Activated T-helper 17 cell treated with anti-CD3 and anti-CD28 coated beads, Interleukin-2, amount 50 U/mL, for 72 hours (primary cell): Measurements from ENCODE around the gene ZNF148. TPM values are rescaled to one million over a fixed set of nuclear protein-coding genes. Genes with fewer than 3 reads are reported as not detected.

ENCODE experiments used
- ATAC-seq: fragments of 150-1000 bp; cut with Tn5 transposase; replicated peaks from 2 replicates; pipeline ENCODE4 v1.10.0; 2021; ENCODE audit warnings: mild to moderate bottlenecking, moderate library complexity
- H3K27ac Mint-ChIP-seq: one replicate; pipeline ENCODE4 v1.8.0; 2022; ENCODE audit warnings: mixed read lengths
- H3K27me3 Mint-ChIP-seq: one replicate; pipeline ENCODE4 v1.8.0; 2022; ENCODE audit warnings: mixed read lengths
- H3K36me3 Mint-ChIP-seq: one replicate; pipeline ENCODE4 v1.8.0; 2022; ENCODE audit warnings: low read depth, mild to moderate bottlenecking, mixed read lengths
- H3K4me1 Mint-ChIP-seq: one replicate; pipeline ENCODE4 v1.8.0; 2022; ENCODE audit warnings: mixed read lengths
- H3K4me3 Mint-ChIP-seq: one replicate; pipeline ENCODE4 v1.8.0; 2022; ENCODE audit warnings: mild to moderate bottlenecking, mixed read lengths
- H3K9me3 Mint-ChIP-seq: one replicate; pipeline ENCODE4 v1.8.0; 2022; ENCODE audit warnings: mixed read lengths
- total RNA-seq, 2 donors: library from RNA; stranded (reverse); gene quantifications; one replicate each; pipeline ENCODE4 v1.2.3, GENCODE V29; 2022

Gene ZNF148
- total RNA-seq, 2 donors from 2014 or later = 38.1 to 60.2 TPM

GRCh38 chr3:125202197-125202596 is 172.9 kb downstream of the ZNF148 start:
- Mint-ChIP-seq H3K36me3 (no peaks in the 10 kb centered on the region), H3K27ac (no peak overlapping the region), H3K27me3 (peaks cover 19% of the 10 kb centered on the region), H3K4me1 (no peaks in the 10 kb centered on the region), H3K4me3 (no peak overlapping the region), H3K9me3 (peaks cover 3% of the 10 kb centered on the region)
- no peak for ATAC-seq

GRCh38 chr3:125200731-125201139 is 174.4 kb downstream of the ZNF148 start:
- Mint-ChIP-seq H3K9me3 (peaks cover 3% of the 10 kb centered on the region), H3K27me3 (peaks cover 17% of the 10 kb centered on the region), H3K36me3 (no peaks in the 10 kb centered on the region), H3K4me1 (no peaks in the 10 kb centered on the region), H3K4me3 (no peak overlapping the region), H3K27ac (no peak overlapping the region)
- ATAC-seq = peak; percentile 86

GRCh38 chr3:125194849-125195601 is 180.1 kb downstream of the ZNF148 start:
- peaks cover 18% of the 10 kb centered on the region for H3K27me3 Mint-ChIP-seq
- no peak overlapping the region for H3K27ac Mint-ChIP-seq
- no peaks in the 10 kb centered on the region for H3K36me3 Mint-ChIP-seq
- peak; percentile 86 for ATAC-seq
- no peaks in the 10 kb centered on the region for H3K4me1 Mint-ChIP-seq
- H3K9me3 Mint-ChIP-seq = no peaks in the 10 kb centered on the region
- no peak overlapping the region for H3K4me3 Mint-ChIP-seq

GRCh38 chr3:125194061-125194848 is 180.9 kb downstream of the ZNF148 start:
- H3K27me3 Mint-ChIP-seq = peaks cover 18% of the 10 kb centered on the region
- ATAC-seq = no peak
- H3K4me3 Mint-ChIP-seq = no peak overlapping the region
- no peaks in the 10 kb centered on the region for H3K36me3 Mint-ChIP-seq
- no peak overlapping the region for H3K27ac Mint-ChIP-seq
- H3K9me3 Mint-ChIP-seq = no peaks in the 10 kb centered on the region
- no peaks in the 10 kb centered on the region for H3K4me1 Mint-ChIP-seq

- H3K4me1 Mint-ChIP-seq = no peaks in the 10 kb centered on the region
Measured at GRCh38 chr3:125192190-125193035, 182.7 kb downstream of the ZNF148 start.

GRCh38 chr3:125191730-125192129 is 183.4 kb downstream of the ZNF148 start:
- Mint-ChIP-seq H3K36me3 (no peaks in the 10 kb centered on the region), H3K9me3 (no peaks in the 10 kb centered on the region), H3K27me3 (peaks cover 13% of the 10 kb centered on the region), H3K4me1 (no peaks in the 10 kb centered on the region), H3K27ac (no peak overlapping the region), H3K4me3 (no peak overlapping the region)
- peak; percentile 36 for ATAC-seq

More at GRCh38 chr3:125192190-125193035, 182.7 kb downstream of the ZNF148 start:
- Mint-ChIP-seq H3K27ac (no peak overlapping the region), H3K4me3 (no peak overlapping the region), H3K36me3 (no peaks in the 10 kb centered on the region), H3K9me3 (no peaks in the 10 kb centered on the region), H3K27me3 (peaks cover 15% of the 10 kb centered on the region)
- ATAC-seq = no peak

GRCh38 chr3:125191256-125191655 is 183.9 kb downstream of the ZNF148 start:
- Mint-ChIP-seq H3K36me3 (no peaks in the 10 kb centered on the region), H3K27ac (no peak overlapping the region), H3K4me1 (no peaks in the 10 kb centered on the region), H3K9me3 (no peaks in the 10 kb centered on the region), H3K27me3 (peaks cover 11% of the 10 kb centered on the region), H3K4me3 (no peak overlapping the region)
- no peak for ATAC-seq

GRCh38 chr3:125190786-125191185 is 184.3 kb downstream of the ZNF148 start:
- ATAC-seq = no peak
- Mint-ChIP-seq H3K4me1 (no peaks in the 10 kb centered on the region), H3K4me3 (no peak overlapping the region), H3K27ac (no peak overlapping the region), H3K36me3 (no peaks in the 10 kb centered on the region), H3K27me3 (peaks cover 11% of the 10 kb centered on the region), H3K9me3 (no peaks in the 10 kb centered on the region)

- H3K27me3 Mint-ChIP-seq = peaks cover 11% of the 10 kb centered on the region
- no peak for ATAC-seq
- H3K27ac Mint-ChIP-seq = no peak overlapping the region
- no peak overlapping the region for H3K4me3 Mint-ChIP-seq
- H3K4me1 Mint-ChIP-seq = no peaks in the 10 kb centered on the region
- H3K36me3 Mint-ChIP-seq = no peaks in the 10 kb centered on the region
- no peaks in the 10 kb centered on the region for H3K9me3 Mint-ChIP-seq
Measured at GRCh38 chr3:125189378-125190165, 185.6 kb downstream of the ZNF148 start.

GRCh38 chr3:125188955-125189354 is 186.2 kb downstream of the ZNF148 start:
- Mint-ChIP-seq H3K9me3 (no peaks in the 10 kb centered on the region), H3K4me1 (no peaks in the 10 kb centered on the region), H3K36me3 (no peaks in the 10 kb centered on the region), H3K27me3 (peaks cover 11% of the 10 kb centered on the region), H3K27ac (no peak overlapping the region), H3K4me3 (no peak overlapping the region)
- ATAC-seq = no peak

GRCh38 chr3:125187599-125187910 is 187.6 kb downstream of the ZNF148 start:
- H3K9me3 Mint-ChIP-seq = no peaks in the 10 kb centered on the region
- ATAC-seq = no peak
- no peak overlapping the region for H3K4me3 Mint-ChIP-seq
- H3K4me1 Mint-ChIP-seq = no peaks in the 10 kb centered on the region
- no peak overlapping the region for H3K27ac Mint-ChIP-seq
- H3K36me3 Mint-ChIP-seq = no peaks in the 10 kb centered on the region
- peaks cover 4% of the 10 kb centered on the region for H3K27me3 Mint-ChIP-seq

GRCh38 chr3:125186800-125187598 is 188.1 kb downstream of the ZNF148 start:
- Mint-ChIP-seq H3K4me1 (no peaks in the 10 kb centered on the region), H3K27me3 (no peaks in the 10 kb centered on the region), H3K4me3 (no peak overlapping the region), H3K36me3 (no peaks in the 10 kb centered on the region), H3K9me3 (no peaks in the 10 kb centered on the region), H3K27ac (no peak overlapping the region)
- ATAC-seq = no peak

GRCh38 chr3:125186261-125186787 is 188.8 kb downstream of the ZNF148 start:
- no peak overlapping the region for H3K27ac Mint-ChIP-seq
- no peaks in the 10 kb centered on the region for H3K4me1 Mint-ChIP-seq
- H3K27me3 Mint-ChIP-seq = no peaks in the 10 kb centered on the region
- H3K4me3 Mint-ChIP-seq = no peak overlapping the region
- peak; percentile 52 for ATAC-seq
- H3K9me3 Mint-ChIP-seq = no peaks in the 10 kb centered on the region
- H3K36me3 Mint-ChIP-seq = no peaks in the 10 kb centered on the region
